Uterus (tissue), 4 donors: Measurements from ENCODE around the gene ZNF346. TPM values are rescaled to one million over a fixed set of nuclear protein-coding genes. Genes with fewer than 3 reads are reported as not detected.

Experiments used
- DNase-seq, 2 donors: peaks; one replicate each; pipeline ENCODE4 v3.0.0-alpha.2; 2019 to 2020
- H3K27ac ChIP-seq, 2 donors: fragments of 200-600 bp; sonication (generic); 1 replicate in 1 of 2; 2 replicates in 1 of 2; pipeline ENCODE4 v1.5.1; 2016 to 2018
- H3K27me3 ChIP-seq, 2 donors: fragments of 200-600 bp; sonication (generic); one replicate each; pipeline ENCODE4 v1.5.1; 2018 to 2019; ENCODE audit warnings: control low read depth in 1 of 2
- H3K36me3 ChIP-seq, 2 donors: fragments of 200-600 bp; sonication (generic); one replicate each; pipeline ENCODE4 v1.5.1; 2019; ENCODE audit warnings: control low read depth in 1 of 2
- H3K4me1 ChIP-seq, 2 donors: fragments of 200-600 bp; sonication (generic); one replicate each; pipeline ENCODE4 v1.5.1; 2018 to 2019; ENCODE audit warnings: control low read depth in 1 of 2
- H3K4me3 ChIP-seq, 2 donors: fragments of 200-600 bp; sonication (generic); 1 replicate in 1 of 2; 2 replicates in 1 of 2; pipeline ENCODE4 v1.5.1; 2018 to 2019; ENCODE audit warnings: mild to moderate bottlenecking in 1 of 2
- H3K9me3 ChIP-seq, 2 donors: fragments of 200-600 bp; sonication (generic); one replicate each; pipeline ENCODE4 v1.5.1; 2019; ENCODE audit warnings: control low read depth in 1 of 2
- POLR2A ChIP-seq, 2 donors: fragments of 450-650 bp; IDR thresholded peaks; one replicate each; pipeline ENCODE4 v1.6.1; 2016; ENCODE audit warnings: antibody characterized with exemption in 2 of 2, mild to moderate bottlenecking in 1 of 2, moderate library complexity in 1 of 2
- intact Hi-C: fragments of 100-400 bp; cut with DNase I; formaldehyde crosslinking; loops from one replicate; pipeline ENCODE4 v1.15.1; 2023; ENCODE audit warnings: low total_unique reads
- total RNA-seq, 4 donors: library from RNA; depleted of rRNA in 3 of 4; stranded (reverse); fragments of >200 nt in 3 of 4; gene quantifications; one replicate each; pipeline versions ENCODE4 v1.1.0 to v1.2.4, GENCODE V29; 2014 to 2023
- TF ChIP-seq, protein P1 (sequence below), 4 experiments: fragments of 200-600 bp in 2 of 4; fragments of 450-650 bp in 2 of 4; sonication (generic) in 2 of 4; IDR thresholded peaks; one replicate each; pipeline ENCODE4 v1.5.1; 2016 to 2019; ENCODE audit warnings: antibody characterized with exemption in 4 of 4, mild to moderate bottlenecking in 2 of 4, moderate library complexity in 1 of 4
- donor health status: DM: yes; HTN: yes; CAD: no.

ZNF346 gene
- total RNA-seq, 4 donors from 2014 or later = 10.5 to 38.5 (median 29.2) TPM

DNA sequence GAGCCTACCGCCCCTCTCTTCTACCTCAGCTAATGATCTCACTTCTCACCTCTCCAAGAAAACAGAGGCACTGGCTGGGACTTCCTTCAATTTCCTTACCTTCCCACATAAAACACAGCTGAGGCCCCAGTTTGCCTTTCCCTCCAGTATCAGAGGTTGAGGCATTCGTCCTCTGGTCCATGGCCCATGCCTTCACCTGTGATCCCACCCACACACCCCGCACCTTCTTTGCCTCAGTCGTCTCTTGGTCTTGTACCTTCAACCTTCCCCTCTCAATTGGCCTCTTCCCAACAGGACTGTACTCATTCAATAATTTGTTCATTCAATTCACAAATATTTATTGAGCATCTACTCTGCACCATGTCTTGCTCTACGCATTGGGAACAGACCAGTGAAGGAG, 100.1 kb downstream of the ZNF346 start:
- Histone ChIP-seq H3K4me1 (no peaks in the 10 kb centered on the region), H3K36me3 (no peaks in the 10 kb centered on the region), H3K9me3 (no peaks in the 10 kb centered on the region), H3K27me3 (no peaks in the 10 kb centered on the region), H3K27ac (no peak overlapping the region), H3K4me3 (no peak overlapping the region)
- intact Hi-C loops = no loop called here
- TF ChIP-seq, protein P1, sequence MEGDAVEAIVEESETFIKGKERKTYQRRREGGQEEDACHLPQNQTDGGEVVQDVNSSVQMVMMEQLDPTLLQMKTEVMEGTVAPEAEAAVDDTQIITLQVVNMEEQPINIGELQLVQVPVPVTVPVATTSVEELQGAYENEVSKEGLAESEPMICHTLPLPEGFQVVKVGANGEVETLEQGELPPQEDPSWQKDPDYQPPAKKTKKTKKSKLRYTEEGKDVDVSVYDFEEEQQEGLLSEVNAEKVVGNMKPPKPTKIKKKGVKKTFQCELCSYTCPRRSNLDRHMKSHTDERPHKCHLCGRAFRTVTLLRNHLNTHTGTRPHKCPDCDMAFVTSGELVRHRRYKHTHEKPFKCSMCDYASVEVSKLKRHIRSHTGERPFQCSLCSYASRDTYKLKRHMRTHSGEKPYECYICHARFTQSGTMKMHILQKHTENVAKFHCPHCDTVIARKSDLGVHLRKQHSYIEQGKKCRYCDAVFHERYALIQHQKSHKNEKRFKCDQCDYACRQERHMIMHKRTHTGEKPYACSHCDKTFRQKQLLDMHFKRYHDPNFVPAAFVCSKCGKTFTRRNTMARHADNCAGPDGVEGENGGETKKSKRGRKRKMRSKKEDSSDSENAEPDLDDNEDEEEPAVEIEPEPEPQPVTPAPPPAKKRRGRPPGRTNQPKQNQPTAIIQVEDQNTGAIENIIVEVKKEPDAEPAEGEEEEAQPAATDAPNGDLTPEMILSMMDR (IDR thresholded peaks at IDR 0.05) = no peak
- TF ChIP-seq POLR2A (IDR thresholded peaks at IDR 0.05) = no peak
- DNase-seq = no peak

DNA sequence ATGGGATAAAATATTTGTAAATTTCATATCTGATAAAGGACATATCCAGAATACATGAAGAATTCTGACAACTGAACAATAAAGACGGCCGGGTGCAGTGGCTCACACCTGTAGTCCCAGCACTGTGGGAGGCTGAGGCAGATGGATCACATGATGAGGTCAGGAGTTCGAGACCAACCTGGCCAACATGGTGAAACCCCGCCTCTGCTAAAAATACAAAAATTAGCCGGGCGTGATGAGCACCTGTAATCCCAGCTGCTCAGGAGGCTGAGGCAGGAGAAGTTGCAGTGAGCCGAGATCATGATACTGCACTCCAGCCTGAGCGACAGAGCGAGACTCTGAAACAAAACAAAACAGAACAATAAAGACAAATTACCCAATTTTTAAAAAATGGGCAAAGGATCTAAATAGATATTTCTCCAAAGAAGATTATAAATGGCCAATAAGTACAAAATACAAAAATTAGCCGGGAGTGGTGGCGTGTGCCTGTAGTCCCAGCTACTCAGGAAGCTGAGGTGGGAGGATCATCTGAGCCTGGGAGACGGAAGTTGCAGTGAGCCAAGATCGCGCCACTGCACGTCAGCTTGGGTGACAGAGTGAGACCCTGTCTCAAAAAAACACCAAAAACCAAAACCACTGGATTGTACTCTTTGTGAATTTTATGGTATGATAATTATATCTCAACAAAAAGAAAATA, 101.4 kb downstream of the ZNF346 start:
- DNase-seq = no peak
- Histone ChIP-seq H3K36me3 (no peaks in the 10 kb centered on the region), H3K9me3 (no peaks in the 10 kb centered on the region), H3K4me3 (no peak overlapping the region), H3K27me3 (no peaks in the 10 kb centered on the region), H3K4me1 (no peaks in the 10 kb centered on the region), H3K27ac (no peak overlapping the region)
- intact Hi-C loops = no loop called here
- TF ChIP-seq POLR2A (IDR thresholded peaks at IDR 0.05) = no peak
- TF ChIP-seq, protein P1 (IDR thresholded peaks at IDR 0.05) = no peak

DNA sequence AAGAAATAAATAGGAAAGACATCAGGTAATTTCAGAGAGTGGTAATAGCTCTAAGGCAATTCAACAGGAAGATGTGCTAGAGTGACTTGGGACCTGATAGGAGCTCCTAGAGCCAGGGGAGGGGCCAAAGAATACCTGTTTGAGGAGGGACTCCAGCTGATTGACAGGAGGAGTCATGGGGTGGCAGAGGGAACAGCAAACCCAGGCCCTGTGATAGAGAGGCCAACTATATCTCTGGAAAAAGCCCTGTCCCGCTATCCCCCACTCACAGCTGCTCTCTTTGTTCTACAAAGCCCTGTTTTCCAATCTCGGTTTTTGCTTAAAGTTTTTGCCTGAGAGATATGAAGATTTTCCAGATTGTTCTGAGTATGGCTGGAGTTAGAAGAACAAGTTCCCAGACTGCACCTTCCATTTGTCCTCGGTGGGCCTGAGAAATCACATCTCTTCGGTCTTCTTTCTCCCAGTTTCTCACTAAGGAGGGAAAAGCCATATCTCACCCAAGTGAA, 102.0 kb downstream of the ZNF346 start:
- Histone ChIP-seq H3K27me3 (no peaks in the 10 kb centered on the region), H3K36me3 (no peaks in the 10 kb centered on the region), H3K27ac (no peak overlapping the region), H3K9me3 (no peaks in the 10 kb centered on the region), H3K4me1 (no peaks in the 10 kb centered on the region), H3K4me3 (no peak overlapping the region)
- intact Hi-C loops = no loop called here
- DNase-seq = no peak
- TF ChIP-seq, protein P1 (IDR thresholded peaks at IDR 0.05) = no peak
- TF ChIP-seq POLR2A (IDR thresholded peaks at IDR 0.05) = no peak

DNA sequence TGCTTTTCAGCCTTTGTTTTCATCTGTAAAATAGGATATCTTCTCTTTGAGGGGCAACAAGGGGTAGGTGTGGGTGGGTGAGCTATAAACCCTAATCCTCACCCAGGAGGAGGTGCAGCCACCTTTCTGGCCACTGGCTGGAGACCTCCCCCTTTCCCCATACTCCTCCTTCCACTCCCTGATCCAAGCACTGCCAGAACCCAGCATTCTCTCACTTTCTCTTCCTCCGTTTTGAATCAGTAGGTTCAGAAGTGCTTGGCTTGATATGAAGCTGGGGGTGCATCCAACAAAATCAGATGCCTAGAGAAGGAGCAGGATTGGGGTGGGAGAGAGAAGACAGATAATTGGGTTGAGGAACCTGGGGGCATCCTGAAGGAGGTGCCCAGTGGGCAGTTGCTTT, 104.3 kb downstream of the ZNF346 start:
- TF ChIP-seq, protein P1 (IDR thresholded peaks at IDR 0.05) = no peak
- no peak for TF ChIP-seq POLR2A (IDR thresholded peaks at IDR 0.05)
- Histone ChIP-seq H3K4me3 (no peak overlapping the region), H3K9me3 (no peaks in the 10 kb centered on the region), H3K27ac (no peak overlapping the region), H3K27me3 (no peaks in the 10 kb centered on the region), H3K36me3 (no peaks in the 10 kb centered on the region), H3K4me1 (no peaks in the 10 kb centered on the region)
- no peak for DNase-seq
- intact Hi-C loops = no loop called here

DNA sequence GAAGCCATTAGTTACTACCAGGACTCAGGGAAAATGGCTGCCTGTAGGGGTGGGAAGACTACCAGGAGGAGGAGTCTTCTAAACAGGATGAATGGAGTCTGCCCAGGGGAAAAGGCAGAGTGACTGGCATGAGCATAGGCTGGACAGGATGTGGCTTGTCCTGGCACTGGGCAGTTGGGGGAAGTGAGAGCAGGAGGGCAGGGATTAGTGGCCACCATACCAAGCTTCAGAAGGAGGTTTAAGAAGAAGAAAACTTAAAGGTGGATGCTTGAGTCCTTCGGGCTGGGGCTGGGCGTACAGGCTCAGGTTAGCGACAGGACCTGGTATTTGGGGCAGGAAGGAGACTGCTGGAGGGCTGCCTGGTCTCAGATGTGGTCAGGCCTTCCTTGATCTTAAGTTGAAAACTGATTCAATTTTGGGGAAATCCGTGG, 106.1 kb downstream of the ZNF346 start:
- H3K4me1 ChIP-seq = no peaks in the 10 kb centered on the region
- DNase-seq = no peak
- intact Hi-C loops = no loop called here
- no peaks in the 10 kb centered on the region for H3K9me3 ChIP-seq
- no peak overlapping the region for H3K4me3 ChIP-seq
- H3K36me3 ChIP-seq = no peaks in the 10 kb centered on the region
- no peak for TF ChIP-seq POLR2A (IDR thresholded peaks at IDR 0.05)
- TF ChIP-seq, protein P1 (IDR thresholded peaks at IDR 0.05) = no peak
- no peak overlapping the region for H3K27ac ChIP-seq
- H3K27me3 ChIP-seq = no peaks in the 10 kb centered on the region
